Muscle of leg (tissue), 9 donors: ENCODE data around the gene CTBP1. TPM values are rescaled to one million over a fixed set of nuclear protein-coding genes. Genes with fewer than 3 reads are reported as not detected.

Experiments
- polyA plus RNA-seq, 8 donors: library from polyadenylated mRNA; unstranded; fragments of 120-200 nt; gene quantifications; one replicate each; pipeline versions ENCODE4 v1.2.1 to v1.2.3, GENCODE V29; 2013; ENCODE audit warnings: inconsistent platforms in 1 of 8, low replicate concordance in 1 of 8; ENCODE audit not compliant: insufficient read length in 8 of 8, insufficient read depth in 1 of 8
- total RNA-seq: library from RNA; stranded (reverse); fragments of 120-200 nt; gene quantifications from one replicate; pipeline ENCODE4 v1.2.4, GENCODE V29; 2013

Gene CTBP1
- total and polyA plus RNA-seq, 9 donors: 81.9 to 146 (median 118) TPM

Other genes with a start within 250 kb of the CTBP1 start
- 97.6 TPM for gene FGFRL1, start 237.5 kb downstream of the CTBP1 start, total RNA-seq
- gene FGFRL1, start 237.5 kb downstream of the CTBP1 start, polyA plus RNA-seq: 100 to 1,000 TPM in 7 of 8 donors, 10 to 100 TPM in 1; 90.4 to 203 (median 170) TPM
- 3.2 TPM for gene RNF212, start 135.6 kb downstream of the CTBP1 start, total RNA-seq
- gene RNF212, start 135.6 kb downstream of the CTBP1 start, polyA plus RNA-seq: 1 to 10 TPM; 2.3 to 6.0 (median 4.4) TPM
- 54.3 TPM for gene SPON2, start 76.5 kb downstream of the CTBP1 start, total RNA-seq
- 10 to 100 TPM; 40.9 to 87.8 (median 59.0) TPM for gene SPON2, start 76.5 kb downstream of the CTBP1 start, polyA plus RNA-seq
- 30.5 TPM for gene MAEA, start 40.8 kb upstream of the CTBP1 start, total RNA-seq
- 10 to 100 TPM; 31.3 to 49.6 (median 41.1) TPM for gene MAEA, start 40.8 kb upstream of the CTBP1 start, polyA plus RNA-seq
- gene UVSSA, start 98.1 kb upstream of the CTBP1 start, total RNA-seq: 5.9 TPM
- gene UVSSA, start 98.1 kb upstream of the CTBP1 start, polyA plus RNA-seq: 10 to 100 TPM in 2 of 8 donors, 1 to 10 TPM in 6; 5.5 to 13.6 (median 9.1) TPM
- not detected for gene NKX1-1, start 157.3 kb upstream of the CTBP1 start, total RNA-seq
- gene NKX1-1, start 157.3 kb upstream of the CTBP1 start, polyA plus RNA-seq: not detected